Retinal pigment epithelial cell (primary cell): Measurements from ENCODE around the gene ERC1.

Experiments
- DNase-seq: peaks from one replicate; pipeline ENCODE4 v3.0.0-alpha.2; 2010; ENCODE audit warnings: low read depth
- H3K4me3 ChIP-seq: 2 replicates; pipeline ENCODE4 v1.5.1; 2011; ENCODE audit warnings: mild to moderate bottlenecking, low read length, control low read depth, moderate library complexity
- CTCF ChIP-seq: conservative IDR thresholded peaks from 2 replicates; pipeline ENCODE4 v1.5.1; 2011; ENCODE audit warnings: low read depth, low read length, control low read depth, inconsistent platforms

The ERC1 gene

GRCh38 chr12:1022032-1022970 is 31.3 kb downstream of the ERC1 start:
- TF ChIP-seq CTCF, result no peak
- H3K4me3 ChIP-seq, result no peak overlapping the region
- no peak for DNase-seq

- TF ChIP-seq CTCF, result no peak
- H3K4me3 ChIP-seq, result no peak overlapping the region
- DNase-seq, result no peak
Observed at GRCh38 chr12:1030779-1031178, 39.8 kb downstream of the ERC1 start.

DNA sequence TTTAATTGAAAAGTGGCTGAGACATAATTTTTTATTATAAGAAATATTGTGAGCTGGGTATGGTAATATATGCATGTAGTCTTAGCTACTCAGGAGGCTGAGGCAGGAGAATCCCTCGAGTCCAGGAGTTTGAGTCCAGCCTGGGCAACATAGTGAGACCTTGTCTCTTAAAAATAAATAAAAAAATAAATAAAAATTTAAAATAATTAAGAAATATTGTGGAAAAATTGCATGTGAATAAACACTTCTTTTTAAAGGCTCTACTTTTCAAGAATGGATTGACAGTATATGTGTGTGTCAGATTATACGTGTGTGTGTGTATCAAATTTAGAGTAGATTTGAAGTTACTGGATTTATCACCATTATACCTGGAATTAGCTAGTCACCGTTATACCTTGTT is 43.2 kb downstream of the ERC1 start:
- H3K4me3 ChIP-seq, result no peak overlapping the region
- no peak for TF ChIP-seq CTCF
- DNase-seq, result no peak

GRCh38 chr12:1034751-1035457 is 43.9 kb downstream of the ERC1 start:
- DNase-seq, result no peak
- no peak for TF ChIP-seq CTCF
- H3K4me3 ChIP-seq, result no peak overlapping the region

DNA sequence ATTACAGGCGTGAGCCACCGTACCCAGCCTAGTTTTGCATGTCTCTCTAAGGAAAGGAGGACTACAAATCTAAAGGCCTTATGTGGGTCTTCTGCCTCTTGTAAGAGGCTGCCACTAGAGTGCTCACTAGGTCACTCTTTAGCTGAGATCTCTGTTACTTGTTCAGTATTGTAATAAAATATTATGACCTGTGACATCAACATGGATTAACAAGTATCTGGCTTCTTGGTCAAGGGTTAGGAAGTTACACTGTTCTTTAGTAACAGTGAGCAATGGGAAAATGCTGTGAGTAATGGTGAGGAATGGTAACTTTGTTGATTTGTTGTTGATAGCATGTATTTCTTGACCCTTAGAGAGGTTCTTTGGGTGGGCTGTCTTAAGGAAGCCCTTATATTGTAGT is 50.5 kb downstream of the ERC1 start:
- no peak for TF ChIP-seq CTCF
- no peak for DNase-seq
- H3K4me3 ChIP-seq, result no peak overlapping the region

DNA sequence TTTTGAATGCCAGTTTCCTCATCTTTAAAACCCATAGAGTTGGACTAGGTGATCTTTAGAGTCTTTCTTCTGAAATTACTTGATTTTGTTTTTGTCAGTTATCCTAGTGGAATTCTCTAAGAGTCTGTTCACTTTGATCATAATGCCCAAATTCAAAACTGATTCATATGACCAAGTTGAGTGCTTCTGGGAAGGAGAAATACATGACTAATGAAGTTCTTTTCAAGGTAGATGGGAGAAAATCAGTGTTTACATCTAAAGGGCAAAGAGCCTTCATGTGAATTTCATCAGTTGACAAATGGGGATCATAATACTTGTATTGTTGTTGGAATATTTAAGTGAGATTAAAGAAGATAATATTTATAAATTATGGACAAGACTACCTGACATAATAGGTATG is 53.2 kb downstream of the ERC1 start:
- H3K4me3 ChIP-seq, result no peak overlapping the region
- DNase-seq, result no peak

More for the DNA sequence above, 53.2 kb downstream of the ERC1 start:
- TF ChIP-seq CTCF, result no peak
